ENCODE results near the gene TMEM129. TPM values are rescaled to one million over a fixed set of nuclear protein-coding genes. Genes with fewer than 3 reads are reported as not detected.
A peak's percentile ranks its signal among the peaks of the same experiment; 100 is the strongest.

The TMEM129 gene
- total RNA-seq, 1 donor from 2014 or later, result 20.0 TPM

GRCh38 chr4:1684506-1685234 lies 36.5 kb downstream of the TMEM129 start:
- FAIRE-seq (no peak), DNase-seq (ENCODE audit: low read depth) (no peak)
- no peaks in the 10 kb centered on the region for H3K27me3 ChIP-seq (ENCODE audit: control insufficient read depth, insufficient read depth, low read length)
- no peak for TF ChIP-seq CTCF (IDR thresholded peaks at IDR 0.05; ENCODE audit: insufficient read depth, low read length, severe bottlenecking)
- H3K4me3 ChIP-seq (ENCODE audit: low read depth, low read length), result peak overlapping the region; percentile 38
- no peaks in the 10 kb centered on the region for H3K36me3 ChIP-seq (ENCODE audit: control insufficient read depth, insufficient read depth, low read length)

- Histone ChIP-seq H3K36me3 (ENCODE audit: control insufficient read depth, insufficient read depth, low read length) (no peaks in the 10 kb centered on the region), H3K27me3 (ENCODE audit: control insufficient read depth, insufficient read depth, low read length) (no peaks in the 10 kb centered on the region), H3K4me3 (ENCODE audit: low read depth, low read length) (peak within 1 kb of the TSS; percentile 54)
- FAIRE-seq, result no peak
- no peak for TF ChIP-seq CTCF (IDR thresholded peaks at IDR 0.05; ENCODE audit: insufficient read depth, low read length, severe bottlenecking)
- peak; percentile 46 for DNase-seq (ENCODE audit: low read depth)
These were observed 37.2 kb downstream of the TMEM129 start, which contains the start of gene FAM53A for GRCh38 chr4:1683736-1684505. TSS of gene FAM53A (minus strand) at chr4:1684313. CDS start at chr4:1668741, 15,572 bp downstream.

- DNase-seq (ENCODE audit: low read depth), result peak; percentile 66
These were observed 37.8 kb downstream of the TMEM129 start for GRCh38 chr4:1683261-1683735.

GRCh38 chr4:1682860-1683259 lies 38.3 kb downstream of the TMEM129 start:
- TF ChIP-seq CTCF (IDR thresholded peaks at IDR 0.05; ENCODE audit: insufficient read depth, low read length, severe bottlenecking), result no peak
- DNase-seq (ENCODE audit: low read depth), result no peak
- Histone ChIP-seq H3K27me3 (ENCODE audit: control insufficient read depth, insufficient read depth, low read length) (no peaks in the 10 kb centered on the region), H3K4me3 (ENCODE audit: low read depth, low read length) (no peak overlapping the region), H3K36me3 (ENCODE audit: control insufficient read depth, insufficient read depth, low read length) (no peaks in the 10 kb centered on the region)
- FAIRE-seq, result no peak

More at GRCh38 chr4:1683261-1683735, 37.8 kb downstream of the TMEM129 start:
- no peaks in the 10 kb centered on the region for H3K36me3 ChIP-seq (ENCODE audit: control insufficient read depth, insufficient read depth, low read length)
- TF ChIP-seq CTCF (IDR thresholded peaks at IDR 0.05; ENCODE audit: insufficient read depth, low read length, severe bottlenecking), result no peak
- H3K4me3 ChIP-seq (ENCODE audit: low read depth, low read length), result peak overlapping the region; percentile 54
- H3K27me3 ChIP-seq (ENCODE audit: control insufficient read depth, insufficient read depth, low read length), result no peaks in the 10 kb centered on the region
- FAIRE-seq, result peak; percentile 97

- TF ChIP-seq CTCF (IDR thresholded peaks at IDR 0.05; ENCODE audit: insufficient read depth, low read length, severe bottlenecking), result no peak
- no peak overlapping the region for H3K4me3 ChIP-seq (ENCODE audit: low read depth, low read length)
- no peaks in the 10 kb centered on the region for H3K36me3 ChIP-seq (ENCODE audit: control insufficient read depth, insufficient read depth, low read length)
- DNase-seq (ENCODE audit: low read depth) (no peak), FAIRE-seq (no peak)
- H3K27me3 ChIP-seq (ENCODE audit: control insufficient read depth, insufficient read depth, low read length), result no peaks in the 10 kb centered on the region
These were observed 42.9 kb downstream of the TMEM129 start for GRCh38 chr4:1678244-1678643.
